Measurements from ENCODE around the gene ANGEL1.
A peak's percentile ranks its signal among the peaks of the same experiment; 100 is the strongest.

Gene ANGEL1

GRCh38 chr14:76826122-76826521 lies 13.4 kb upstream of the ANGEL1 start, which contains the start of gene LRRC74A:
Gene LRRC74A, plus strand, starts transcription at chr14:76826408. Its CDS starts 290 bp downstream, at chr14:76826698.
- DNase-seq: no peak

- DNase-seq: no peak
These were observed 8.0 kb upstream of the ANGEL1 start for GRCh38 chr14:76820700-76821099.

- DNase-seq: no peak
These were observed 2.3 kb upstream of the ANGEL1 start for GRCh38 chr14:76814726-76815645.

- peak in 3 of 51 donors; percentile 42 to 59 (median 59) for DNase-seq
These were observed 625 bp downstream of the ANGEL1 start for GRCh38 chr14:76812093-76812421.

GRCh38 chr14:76811561-76811960 lies 1.1 kb downstream of the ANGEL1 start:
- DNase-seq: no peak

DNA sequence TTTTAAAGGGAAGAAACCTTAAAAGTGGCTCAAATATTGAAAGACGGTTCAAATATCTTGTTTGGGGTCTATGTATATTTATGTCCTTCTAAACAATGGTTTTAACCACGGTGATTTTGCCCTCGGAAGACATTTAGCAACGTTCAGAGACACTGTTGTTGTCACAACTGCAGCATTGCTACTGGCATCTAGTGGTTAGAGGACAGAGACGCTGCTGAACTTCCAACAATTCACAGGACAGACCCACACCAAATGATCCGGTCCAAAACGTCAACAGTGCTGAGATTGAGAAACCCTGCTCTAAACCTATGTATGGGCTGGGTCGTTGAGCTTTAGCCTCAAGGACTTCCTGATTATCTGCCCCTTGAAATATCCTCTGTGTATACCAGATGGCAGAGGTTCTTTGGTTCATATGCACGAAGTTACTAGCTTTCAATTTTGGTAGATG lies 1.7 kb downstream of the ANGEL1 start:
- DNase-seq: peak in 20 of 51 donors; percentile 3 to 67 (median 30)

DNA sequence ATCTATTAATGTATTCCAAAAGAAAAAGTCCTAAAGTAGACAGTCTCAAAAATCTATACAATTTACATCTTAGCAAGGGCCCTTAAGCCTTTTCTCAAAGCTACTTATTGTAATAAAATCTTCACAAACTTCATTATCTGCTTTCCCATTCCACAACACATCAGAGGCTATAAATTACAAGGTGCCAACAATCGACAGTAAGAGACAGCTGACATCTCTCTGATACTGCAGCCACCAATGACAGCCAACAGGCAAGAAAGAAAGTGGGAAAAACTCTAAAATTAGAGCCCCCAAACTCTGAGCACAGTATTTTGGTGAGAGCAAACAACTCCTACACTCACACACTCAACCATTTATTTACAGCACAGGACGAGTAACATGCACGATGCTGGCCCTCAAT lies 2.2 kb downstream of the ANGEL1 start:
- no peak for DNase-seq

DNA sequence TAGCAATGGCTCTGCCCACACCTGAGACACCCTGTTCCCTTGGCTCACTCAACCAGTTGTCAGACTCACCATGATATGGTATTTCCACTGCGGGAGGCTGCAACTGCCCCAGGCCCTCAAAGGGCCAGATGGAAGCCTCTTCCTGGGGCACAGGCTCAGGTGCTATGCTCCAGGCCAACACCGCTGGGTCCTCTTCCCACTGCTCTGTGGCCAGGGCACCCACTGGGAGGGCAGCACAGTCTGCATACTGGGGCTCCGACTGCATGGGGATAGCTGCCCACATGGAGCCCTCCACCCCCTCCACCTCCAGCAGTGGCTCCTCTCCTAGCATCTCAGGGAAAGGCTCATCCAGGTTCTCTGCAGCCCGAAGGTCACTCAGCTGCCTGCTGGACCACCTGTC lies 3.7 kb downstream of the ANGEL1 start:
- DNase-seq: no peak

DNA sequence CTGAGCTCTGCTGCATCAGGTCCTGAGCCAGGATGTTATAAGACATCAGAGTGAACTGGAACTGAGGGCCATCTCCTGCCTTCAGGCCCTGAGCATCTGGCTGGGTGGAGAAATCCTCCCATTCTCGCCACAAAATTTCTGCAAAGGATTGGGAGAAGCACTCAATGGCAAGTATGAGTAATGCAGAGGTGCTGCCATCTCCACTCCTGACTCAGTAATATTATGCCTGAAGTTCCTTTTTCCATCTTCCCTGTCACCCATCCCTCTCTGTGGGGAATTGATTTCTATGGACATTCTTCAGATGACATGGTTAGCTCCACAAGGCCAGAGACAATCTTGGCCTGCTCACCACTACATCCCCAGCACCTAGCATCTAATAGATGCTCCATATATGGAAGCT lies 4.7 kb downstream of the ANGEL1 start:
- no peak for DNase-seq

- DNase-seq: no peak
These were observed 6.2 kb downstream of the ANGEL1 start for GRCh38 chr14:76806446-76806845.

DNA sequence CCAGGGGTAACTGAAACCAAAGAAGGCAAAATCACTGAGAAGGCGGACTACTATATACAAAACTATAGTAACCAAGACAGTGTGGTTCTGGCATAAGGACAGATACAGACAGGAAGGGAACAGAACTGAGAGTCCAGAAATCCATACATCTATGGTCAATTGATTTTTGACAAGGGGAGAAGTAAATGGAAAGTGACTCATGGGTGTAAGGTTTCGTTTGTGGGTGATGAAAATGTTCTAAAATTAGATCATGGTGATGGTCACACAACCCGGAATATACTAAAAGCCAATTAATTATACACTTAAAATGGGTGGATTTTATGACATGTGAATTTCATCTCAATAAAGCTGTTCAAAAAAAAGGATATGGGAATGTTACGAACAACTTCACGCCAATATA lies 18.7 kb downstream of the ANGEL1 start:
- DNase-seq: no peak

GRCh38 chr14:76793324-76793723 lies 19.4 kb downstream of the ANGEL1 start:
- no peak for DNase-seq

DNA sequence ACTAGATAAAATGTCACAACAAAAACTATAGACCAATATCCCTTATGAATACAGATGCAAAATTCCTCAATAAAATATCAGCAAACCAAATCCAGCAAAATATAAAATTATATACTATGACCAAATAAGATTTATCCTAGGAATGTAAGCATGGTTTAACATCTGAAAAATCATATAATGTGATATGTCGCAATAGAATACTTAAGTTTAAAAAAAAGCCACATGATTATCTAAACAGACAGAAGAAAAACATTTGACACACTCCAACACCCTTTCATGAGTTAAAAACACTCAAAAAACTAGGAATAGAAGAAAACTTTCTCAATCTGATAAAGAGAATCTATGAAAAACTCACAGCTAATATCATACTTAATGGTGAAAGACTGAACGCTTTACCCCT lies 20.3 kb downstream of the ANGEL1 start:
- DNase-seq: no peak

DNA sequence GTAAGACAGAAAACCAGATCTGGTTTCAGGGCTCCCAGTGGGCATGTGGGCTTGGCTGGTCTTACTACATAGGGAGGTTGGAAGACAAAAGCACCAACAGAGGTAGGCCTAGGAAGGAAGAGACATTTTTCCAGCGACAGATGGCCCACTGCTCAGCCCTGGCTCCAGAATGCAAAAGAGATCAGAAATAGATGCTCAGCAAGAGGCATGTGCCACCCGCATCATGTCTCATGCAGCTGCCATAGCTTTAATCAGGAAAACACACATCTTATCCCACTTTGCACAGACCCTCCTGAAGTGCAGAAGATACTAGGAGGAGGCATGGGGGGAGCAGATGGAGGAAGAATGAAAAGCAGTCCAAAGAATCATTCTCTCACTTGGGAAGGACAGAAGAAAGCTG lies 26.1 kb downstream of the ANGEL1 start:
- DNase-seq: peak in 1 of 51 donors; percentile 26

DNA sequence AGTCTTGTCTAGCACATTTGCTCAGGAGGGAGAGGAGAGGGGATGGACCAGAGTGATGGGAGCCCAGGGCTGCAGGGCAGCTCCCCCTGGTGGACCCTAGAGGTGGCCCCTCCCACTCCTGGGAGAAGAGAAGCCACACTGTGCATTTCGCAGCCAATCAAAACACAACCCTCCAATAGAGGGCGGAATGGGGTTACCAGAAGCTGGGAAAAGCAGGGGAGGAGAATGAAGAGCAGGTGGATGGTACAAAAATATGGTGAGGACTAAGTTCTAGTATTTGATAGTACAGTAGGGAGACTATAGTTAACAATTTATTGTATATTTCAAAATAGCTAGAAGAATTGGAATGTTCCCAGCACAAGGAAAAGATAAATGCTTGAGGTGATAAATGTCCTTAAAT lies 27.8 kb downstream of the ANGEL1 start:
- DNase-seq: peak in 45 of 51 donors; percentile 14 to 92 (median 67)

DNA sequence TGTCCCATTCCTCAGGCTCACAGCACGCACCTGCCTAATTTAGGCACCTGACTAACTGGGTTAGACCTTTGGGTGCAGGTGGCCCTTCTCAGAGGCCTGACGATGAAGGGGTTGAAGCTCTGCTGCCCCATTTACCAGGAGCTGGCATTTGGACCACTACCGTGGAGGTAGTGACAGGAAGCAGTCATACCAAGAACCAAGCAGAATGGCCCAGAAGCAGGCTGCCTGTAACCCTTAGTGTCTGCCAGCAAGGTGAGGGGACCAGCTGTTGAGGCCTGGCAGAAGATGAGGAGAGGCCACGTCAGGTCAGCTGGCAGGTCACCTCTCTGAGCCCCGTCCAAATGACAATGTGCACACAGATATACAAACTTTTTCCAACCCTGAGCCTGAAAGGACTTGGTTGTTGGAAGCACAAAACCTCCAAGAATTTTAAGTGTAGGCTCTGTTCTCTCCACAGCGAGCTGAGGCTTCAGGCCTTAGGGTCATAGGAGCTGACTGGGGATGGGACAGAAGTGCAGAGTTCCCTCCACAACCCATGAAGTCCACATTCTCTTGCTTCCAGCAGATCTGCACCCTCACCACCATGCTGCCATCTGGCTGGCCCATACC lies 28.3 kb downstream of the ANGEL1 start:
- DNase-seq: no peak

GRCh38 chr14:76782885-76783566 lies 29.7 kb downstream of the ANGEL1 start:
- DNase-seq: no peak

DNA sequence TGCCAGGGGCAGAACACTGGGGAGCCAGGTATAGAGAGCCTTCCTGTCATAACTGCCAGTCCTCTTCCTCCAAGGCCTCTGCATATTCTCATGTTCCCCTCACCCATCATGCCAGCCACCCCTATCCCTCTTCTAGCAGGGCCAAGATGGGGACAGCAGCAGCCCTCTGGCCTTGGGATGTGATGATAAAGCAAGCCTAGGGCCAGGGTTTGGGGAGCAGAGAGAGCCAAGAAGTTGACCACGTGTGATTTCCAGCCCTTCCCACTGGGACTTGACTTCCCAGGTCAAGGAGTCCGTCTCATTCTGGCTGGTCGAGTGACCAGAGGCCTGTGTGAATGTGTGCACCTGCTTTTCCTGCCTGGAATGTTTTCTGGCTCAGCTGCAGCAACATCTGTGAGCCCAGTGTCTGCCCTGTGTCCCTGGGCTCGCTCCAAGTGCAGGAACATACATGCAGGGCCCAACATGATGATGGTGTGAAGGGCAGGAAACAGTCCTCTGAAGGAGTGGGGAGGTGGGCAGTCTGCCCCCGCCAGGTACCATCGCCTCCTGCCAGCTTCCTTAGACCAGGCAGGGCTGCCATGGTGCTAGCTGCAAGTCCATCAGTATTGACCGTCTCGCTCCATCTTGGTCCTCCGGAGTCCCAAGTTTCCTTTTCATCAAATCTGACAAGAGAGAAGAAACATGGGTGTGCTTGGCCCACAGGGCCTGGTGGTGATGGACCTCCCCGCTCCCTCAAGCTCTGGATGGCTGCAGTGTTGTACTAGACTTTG lies 30.4 kb downstream of the ANGEL1 start:
- DNase-seq: no peak

DNA sequence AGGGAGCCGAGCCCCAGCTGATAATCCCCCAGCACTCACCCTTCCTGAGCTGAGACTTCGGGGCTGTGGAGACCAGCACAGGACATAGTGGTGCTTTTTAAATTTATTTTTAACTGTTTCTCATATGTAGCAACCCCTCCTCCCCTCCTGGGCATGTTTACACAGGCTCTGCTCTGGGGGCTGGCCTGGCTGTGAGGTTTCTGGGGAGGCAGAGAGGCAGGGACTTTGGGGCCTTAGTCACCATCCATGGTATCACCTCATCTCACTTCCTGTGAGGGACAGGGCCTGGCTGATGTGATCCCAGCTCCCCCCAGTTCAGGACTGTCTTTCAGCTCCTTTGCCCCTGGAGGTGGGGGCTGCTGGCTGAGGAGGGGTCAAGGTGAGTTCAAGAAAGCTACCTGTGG lies 31.0 kb downstream of the ANGEL1 start:
- no peak for DNase-seq

DNA sequence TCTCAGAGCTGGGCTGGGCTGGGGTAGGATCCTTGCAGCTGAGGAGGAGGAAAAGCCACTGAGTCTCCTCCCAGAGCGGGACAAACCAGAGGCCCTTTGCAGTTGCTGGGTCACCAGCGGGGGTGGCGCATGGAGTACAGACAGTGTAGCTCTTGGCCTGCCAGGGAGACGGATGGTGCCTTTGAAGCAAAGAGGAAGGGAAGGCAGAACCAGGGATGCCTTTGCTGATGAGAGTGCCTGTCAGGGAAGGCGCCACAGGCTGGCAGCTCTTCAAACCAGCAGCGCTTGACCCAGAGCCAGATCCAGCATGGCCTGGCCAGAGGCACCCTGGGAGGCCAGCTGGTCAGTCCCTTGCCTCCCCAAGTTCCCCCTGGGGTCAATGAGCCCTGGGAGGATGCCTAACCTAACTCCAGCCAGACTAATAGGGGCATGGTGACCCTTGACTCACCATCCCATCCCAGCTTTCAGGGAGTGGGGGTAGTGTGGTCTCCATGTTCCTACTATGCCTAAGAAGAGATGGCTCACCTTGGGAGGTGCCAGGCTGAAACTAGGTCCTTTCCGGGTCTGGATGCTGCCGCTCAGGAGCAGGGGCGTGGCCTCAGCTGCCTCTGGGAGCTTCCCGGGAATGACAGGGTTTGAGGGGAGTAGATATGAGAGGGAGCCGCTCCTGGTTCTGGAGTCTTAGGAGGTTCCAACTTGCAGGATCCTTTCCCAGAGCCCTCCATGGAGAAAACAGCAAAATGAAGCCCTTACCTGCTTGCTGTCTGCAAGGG lies 31.6 kb downstream of the ANGEL1 start:
- peak in 42 of 51 donors; percentile 29 to 84 (median 66) for DNase-seq

- DNase-seq: no peak
These were observed 32.3 kb downstream of the ANGEL1 start for GRCh38 chr14:76780360-76780759.
